Mononuclear cell (primary cell): ENCODE results near the gene FBXO34. TPM values are rescaled to one million over a fixed set of nuclear protein-coding genes. Genes with fewer than 3 reads are reported as not detected.
"Not testable (repeated sequence)": the region's sequence is repeated elsewhere in the genome, so short reads cannot be mapped to it uniquely, and the experiment has no call there.

ENCODE experiments used
- H3K27me3 ChIP-seq: 2 replicates; pipeline ENCODE4 v1.6.0; 2011; ENCODE audit warnings: low read length, control low read depth; ENCODE audit not compliant: insufficient read depth
- H3K4me1 ChIP-seq: 2 replicates; pipeline ENCODE4 v1.5.1; 2011; ENCODE audit warnings: mild to moderate bottlenecking, low read length, control low read depth; ENCODE audit not compliant: insufficient read depth
- H3K4me3 ChIP-seq: 2 replicates; pipeline ENCODE4 v1.5.1; 2011; ENCODE audit warnings: mild to moderate bottlenecking, low read length, moderate library complexity
- H3K9me3 ChIP-seq: 2 replicates; pipeline ENCODE4 v1.5.1; 2011; ENCODE audit warnings: low read depth, mild to moderate bottlenecking, control low read depth, low read length
- total RNA-seq: library from RNA; depleted of rRNA; stranded (reverse); fragments of >200 nt; gene quantifications from one replicate; pipeline ENCODE4 v1.2.3, GENCODE V29; 2012

Gene FBXO34
- total RNA-seq, 1 donor = 41.3 TPM

- Histone ChIP-seq H3K4me3 (no peak overlapping the region), H3K9me3 (no peaks in the 10 kb centered on the region), H3K4me1 (peaks cover 9% of the 10 kb centered on the region), H3K27me3 (no peaks in the 10 kb centered on the region)
Measured at GRCh38 chr14:55356913-55357312, 85.7 kb downstream of the FBXO34 start.

GRCh38 chr14:55359307-55359706 lies 88.1 kb downstream of the FBXO34 start:
- peaks cover 5% of the 10 kb centered on the region for H3K4me1 ChIP-seq
- H3K4me3 ChIP-seq = no peak overlapping the region
- H3K9me3 ChIP-seq = no peaks in the 10 kb centered on the region
- no peaks in the 10 kb centered on the region for H3K27me3 ChIP-seq

- Histone ChIP-seq H3K4me1 (no peaks in the 10 kb centered on the region), H3K4me3 (no peak overlapping the region), H3K9me3 (no peaks in the 10 kb centered on the region), H3K27me3 (no peaks in the 10 kb centered on the region)
Measured at GRCh38 chr14:55361190-55361589, 90.0 kb downstream of the FBXO34 start.

- Histone ChIP-seq H3K9me3 (no peaks in the 10 kb centered on the region), H3K27me3 (no peaks in the 10 kb centered on the region), H3K4me3 (no peak overlapping the region), H3K4me1 (no peaks in the 10 kb centered on the region)
Measured at GRCh38 chr14:55366271-55366670, 95.0 kb downstream of the FBXO34 start.

GRCh38 chr14:55370883-55371455 lies 99.7 kb downstream of the FBXO34 start:
- Histone ChIP-seq H3K9me3 (no peaks in the 10 kb centered on the region), H3K4me1 (peaks cover 6% of the 10 kb centered on the region), H3K4me3 (no peak overlapping the region), H3K27me3 (no peaks in the 10 kb centered on the region)

GRCh38 chr14:55372423-55372822 lies 101.2 kb downstream of the FBXO34 start:
- Histone ChIP-seq H3K4me1 (peaks cover 6% of the 10 kb centered on the region), H3K9me3 (no peaks in the 10 kb centered on the region), H3K4me3 (no peak overlapping the region)

GRCh38 chr14:55372825-55373224 lies 101.6 kb downstream of the FBXO34 start:
- Histone ChIP-seq H3K9me3 (no peaks in the 10 kb centered on the region), H3K4me1 (peaks cover 6% of the 10 kb centered on the region), H3K27me3 (no peaks in the 10 kb centered on the region), H3K4me3 (no peak overlapping the region)

More at GRCh38 chr14:55372423-55372822, 101.2 kb downstream of the FBXO34 start:
- no peaks in the 10 kb centered on the region for H3K27me3 ChIP-seq

- Histone ChIP-seq H3K27me3 (no peaks in the 10 kb centered on the region), H3K4me1 (peaks cover 6% of the 10 kb centered on the region), H3K4me3 (no peak overlapping the region), H3K9me3 (no peaks in the 10 kb centered on the region)
Measured at GRCh38 chr14:55373784-55374705, 102.8 kb downstream of the FBXO34 start.

- Histone ChIP-seq H3K9me3 (no peaks in the 10 kb centered on the region), H3K4me3 (no peak overlapping the region), H3K4me1 (peaks cover 6% of the 10 kb centered on the region), H3K27me3 (no peaks in the 10 kb centered on the region)
Measured at GRCh38 chr14:55374771-55375170, 103.5 kb downstream of the FBXO34 start.

GRCh38 chr14:55377236-55377635 lies 106.0 kb downstream of the FBXO34 start:
- no peaks in the 10 kb centered on the region for H3K9me3 ChIP-seq
- H3K27me3 ChIP-seq = no peaks in the 10 kb centered on the region
- H3K4me1 ChIP-seq = peaks cover 6% of the 10 kb centered on the region
- no peak overlapping the region for H3K4me3 ChIP-seq

- Histone ChIP-seq H3K27me3 (no peaks in the 10 kb centered on the region), H3K4me3 (no peak overlapping the region), H3K9me3 (no peaks in the 10 kb centered on the region), H3K4me1 (no peaks in the 10 kb centered on the region)
Measured at GRCh38 chr14:55381040-55381439, 109.8 kb downstream of the FBXO34 start.

GRCh38 chr14:55381561-55381960 lies 110.3 kb downstream of the FBXO34 start:
- no peaks in the 10 kb centered on the region for H3K4me1 ChIP-seq
- no peaks in the 10 kb centered on the region for H3K9me3 ChIP-seq
- H3K4me3 ChIP-seq = no peak overlapping the region
- no peaks in the 10 kb centered on the region for H3K27me3 ChIP-seq

GRCh38 chr14:55382483-55382882 lies 111.3 kb downstream of the FBXO34 start:
- no peaks in the 10 kb centered on the region for H3K27me3 ChIP-seq
- H3K4me3 ChIP-seq = no peak overlapping the region
- no peaks in the 10 kb centered on the region for H3K4me1 ChIP-seq
- no peaks in the 10 kb centered on the region for H3K9me3 ChIP-seq

GRCh38 chr14:55383056-55383466 lies 111.8 kb downstream of the FBXO34 start:
- not testable (repeated sequence) for H3K4me3 ChIP-seq, H3K4me1 ChIP-seq, H3K27me3 ChIP-seq, H3K9me3 ChIP-seq

- no peak overlapping the region for H3K4me3 ChIP-seq
- no peaks in the 10 kb centered on the region for H3K9me3 ChIP-seq
- H3K4me1 ChIP-seq = no peaks in the 10 kb centered on the region
- H3K27me3 ChIP-seq = no peaks in the 10 kb centered on the region
Measured at GRCh38 chr14:55383541-55384140, 112.4 kb downstream of the FBXO34 start.
